HG03097 (cell line): ENCODE data around the gene TPCN1.

Experiments used
- ATAC-seq: cut with Tn5 transposase; IDR thresholded peaks from one replicate; pipeline ENCODE4 v1.9.1; 2021; ENCODE audit not compliant: unreplicated experiment, low FRiP score

Gene TPCN1

GRCh38 chr12:113239811-113240331, 18.6 kb downstream of the TPCN1 start:
- no peak for ATAC-seq

- ATAC-seq: no peak
Observed at GRCh38 chr12:113240395-113240794, 19.1 kb downstream of the TPCN1 start.

GRCh38 chr12:113241191-113242025, 20.1 kb downstream of the TPCN1 start:
- no peak for ATAC-seq

- ATAC-seq: no peak
Observed at GRCh38 chr12:113242026-113242418, 20.8 kb downstream of the TPCN1 start.

GRCh38 chr12:113242560-113242959, 21.3 kb downstream of the TPCN1 start:
- no peak for ATAC-seq

GRCh38 chr12:113244047-113244460, 22.8 kb downstream of the TPCN1 start:
- no peak for ATAC-seq

- no peak for ATAC-seq
Observed at GRCh38 chr12:113244478-113244958, 23.3 kb downstream of the TPCN1 start.

GRCh38 chr12:113245695-113246477, 24.6 kb downstream of the TPCN1 start:
- no peak for ATAC-seq

- ATAC-seq: no peak
Observed at GRCh38 chr12:113246478-113247122, 25.3 kb downstream of the TPCN1 start.

GRCh38 chr12:113247123-113248050, 26.1 kb downstream of the TPCN1 start:
- no peak for ATAC-seq

GRCh38 chr12:113248051-113248825, 27.0 kb downstream of the TPCN1 start:
- no peak for ATAC-seq

- no peak for ATAC-seq
Observed at GRCh38 chr12:113248842-113249435, 27.7 kb downstream of the TPCN1 start.

- no peak for ATAC-seq
Observed at GRCh38 chr12:113249546-113249945, 28.3 kb downstream of the TPCN1 start.

- ATAC-seq: no peak
Observed at GRCh38 chr12:113250045-113250444, 28.8 kb downstream of the TPCN1 start.

- no peak for ATAC-seq
Observed at GRCh38 chr12:113251404-113252070, 30.3 kb downstream of the TPCN1 start.

- ATAC-seq: no peak
Observed at GRCh38 chr12:113252494-113252893, 31.2 kb downstream of the TPCN1 start.

GRCh38 chr12:113253532-113254285, 32.4 kb downstream of the TPCN1 start:
- ATAC-seq: no peak
